Omental fat pad (tissue), 4 donors: ENCODE measurements around the gene SH3RF3. TPM values are rescaled to one million over a fixed set of nuclear protein-coding genes. Genes with fewer than 3 reads are reported as not detected.

Experiments used
- ATAC-seq: fragments of 150-250 bp; one replicate; pipeline ENCODE4 v1.9.1; 2016; ENCODE audit warnings: mild to moderate bottlenecking, moderate library complexity; ENCODE audit not compliant: low FRiP score
- DNase-seq: peaks from one replicate; pipeline ENCODE4 v3.0.0-alpha.2; 2019; ENCODE audit warnings: low spot score
- total RNA-seq, 4 donors: library from RNA; depleted of rRNA; stranded (reverse); fragments of >200 nt; gene quantifications; one replicate each; pipeline ENCODE4 v1.1.0, GENCODE V29; 2016
- TF ChIP-seq, protein P1 (sequence below), 3 donors: fragments of 450-650 bp; IDR thresholded peaks; one replicate each; pipeline ENCODE4 v1.5.1; 2016 to 2017; ENCODE audit warnings: antibody characterized with exemption in 3 of 3, mild to moderate bottlenecking in 3 of 3, moderate library complexity in 2 of 3

SH3RF3 gene
- total RNA-seq, 4 donors from 2014 or later = 6.5 to 16.6 (median 8.6) TPM

DNA sequence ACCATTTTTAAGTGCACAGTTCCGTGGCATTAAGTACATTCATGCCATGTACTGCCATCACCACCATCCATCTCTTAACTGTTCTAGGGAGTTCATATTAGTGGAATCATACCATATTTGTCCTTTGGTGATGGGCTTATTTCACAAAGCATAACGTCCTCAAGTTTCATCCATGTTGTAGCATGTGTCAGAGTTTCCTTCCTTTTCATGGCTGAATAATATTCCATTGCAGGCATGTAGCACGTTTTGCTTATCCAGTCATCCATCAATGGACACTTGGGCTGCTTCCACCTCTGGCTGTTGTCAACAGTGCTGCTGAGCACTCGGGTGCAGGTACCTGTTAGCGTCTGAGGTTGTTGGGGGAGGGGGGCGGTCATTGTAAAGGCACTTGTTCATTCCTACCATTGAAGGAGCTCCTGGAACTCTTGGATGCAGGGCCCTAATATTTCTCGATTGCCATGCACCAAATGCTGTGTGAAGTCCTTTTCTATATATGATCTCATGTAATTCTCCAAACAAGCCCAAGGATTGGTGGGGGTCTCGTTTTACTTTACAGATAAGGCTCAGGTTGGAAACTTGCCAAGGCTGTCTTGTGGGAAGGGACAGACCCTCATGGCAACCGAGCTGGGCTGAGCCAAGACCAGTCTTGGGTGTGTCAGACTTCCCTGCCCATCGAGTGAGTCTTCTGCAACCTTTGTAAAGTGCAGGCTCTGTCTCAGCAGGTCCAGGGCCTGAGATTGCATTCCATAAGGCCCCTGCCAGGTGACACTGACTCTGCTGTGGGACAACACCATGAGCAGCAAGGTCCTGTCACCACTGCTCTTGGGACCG is 42.9 kb upstream of the SH3RF3 start:
- DNase-seq = no peak

DNA sequence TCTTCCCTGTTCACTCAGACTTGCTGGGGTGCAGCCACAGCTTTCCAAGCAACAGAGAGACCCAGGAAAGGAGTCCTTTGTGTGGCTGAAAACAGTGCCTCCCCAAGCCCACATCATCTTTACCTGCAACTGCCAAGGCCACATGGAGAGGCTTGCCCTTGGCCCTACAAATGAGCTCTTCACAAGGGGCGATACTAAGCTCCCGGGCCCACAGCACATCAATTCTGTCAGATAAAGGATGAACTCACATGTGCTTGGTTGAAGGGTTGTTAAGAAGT is 42.3 kb upstream of the SH3RF3 start:
- TF ChIP-seq, protein P1, sequence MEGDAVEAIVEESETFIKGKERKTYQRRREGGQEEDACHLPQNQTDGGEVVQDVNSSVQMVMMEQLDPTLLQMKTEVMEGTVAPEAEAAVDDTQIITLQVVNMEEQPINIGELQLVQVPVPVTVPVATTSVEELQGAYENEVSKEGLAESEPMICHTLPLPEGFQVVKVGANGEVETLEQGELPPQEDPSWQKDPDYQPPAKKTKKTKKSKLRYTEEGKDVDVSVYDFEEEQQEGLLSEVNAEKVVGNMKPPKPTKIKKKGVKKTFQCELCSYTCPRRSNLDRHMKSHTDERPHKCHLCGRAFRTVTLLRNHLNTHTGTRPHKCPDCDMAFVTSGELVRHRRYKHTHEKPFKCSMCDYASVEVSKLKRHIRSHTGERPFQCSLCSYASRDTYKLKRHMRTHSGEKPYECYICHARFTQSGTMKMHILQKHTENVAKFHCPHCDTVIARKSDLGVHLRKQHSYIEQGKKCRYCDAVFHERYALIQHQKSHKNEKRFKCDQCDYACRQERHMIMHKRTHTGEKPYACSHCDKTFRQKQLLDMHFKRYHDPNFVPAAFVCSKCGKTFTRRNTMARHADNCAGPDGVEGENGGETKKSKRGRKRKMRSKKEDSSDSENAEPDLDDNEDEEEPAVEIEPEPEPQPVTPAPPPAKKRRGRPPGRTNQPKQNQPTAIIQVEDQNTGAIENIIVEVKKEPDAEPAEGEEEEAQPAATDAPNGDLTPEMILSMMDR (IDR thresholded peaks at IDR 0.05) = no peak
- DNase-seq (no peak), ATAC-seq (no peak)

More for the DNA sequence above, 42.9 kb upstream of the SH3RF3 start:
- no peak for ATAC-seq
- TF ChIP-seq, protein P1 (IDR thresholded peaks at IDR 0.05) = no peak

DNA sequence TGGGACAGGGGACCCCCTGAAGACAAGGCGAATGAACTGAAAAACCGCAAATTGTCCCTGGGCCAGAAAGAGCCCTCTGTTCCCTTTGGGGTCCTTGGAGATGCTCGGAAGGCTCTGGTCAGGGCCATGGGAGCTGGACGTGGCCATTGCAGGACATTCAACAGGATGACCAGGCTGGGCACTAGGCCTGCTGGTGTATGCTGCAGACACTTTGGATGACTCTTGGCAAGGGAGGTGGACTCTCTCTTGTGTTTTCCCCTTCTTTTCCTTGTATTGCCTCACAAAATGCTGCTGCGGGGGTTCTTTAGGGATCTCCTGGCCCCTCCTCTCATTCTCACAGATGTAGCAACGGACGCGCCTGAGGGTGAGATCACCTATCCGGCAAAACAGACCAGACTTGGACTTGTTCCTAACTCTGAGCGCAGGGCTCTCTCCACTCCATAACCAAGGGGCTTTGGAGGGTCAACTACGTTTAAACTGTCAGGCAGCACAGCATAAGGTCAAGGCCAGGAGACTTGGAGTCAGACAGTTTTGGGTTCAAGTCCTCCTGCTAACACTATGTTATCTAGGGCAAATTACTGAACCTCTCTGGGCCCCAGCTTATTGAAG is 41.8 kb upstream of the SH3RF3 start:
- TF ChIP-seq, protein P1 (IDR thresholded peaks at IDR 0.05) = no peak
- ATAC-seq (no peak), DNase-seq (no peak)

DNA sequence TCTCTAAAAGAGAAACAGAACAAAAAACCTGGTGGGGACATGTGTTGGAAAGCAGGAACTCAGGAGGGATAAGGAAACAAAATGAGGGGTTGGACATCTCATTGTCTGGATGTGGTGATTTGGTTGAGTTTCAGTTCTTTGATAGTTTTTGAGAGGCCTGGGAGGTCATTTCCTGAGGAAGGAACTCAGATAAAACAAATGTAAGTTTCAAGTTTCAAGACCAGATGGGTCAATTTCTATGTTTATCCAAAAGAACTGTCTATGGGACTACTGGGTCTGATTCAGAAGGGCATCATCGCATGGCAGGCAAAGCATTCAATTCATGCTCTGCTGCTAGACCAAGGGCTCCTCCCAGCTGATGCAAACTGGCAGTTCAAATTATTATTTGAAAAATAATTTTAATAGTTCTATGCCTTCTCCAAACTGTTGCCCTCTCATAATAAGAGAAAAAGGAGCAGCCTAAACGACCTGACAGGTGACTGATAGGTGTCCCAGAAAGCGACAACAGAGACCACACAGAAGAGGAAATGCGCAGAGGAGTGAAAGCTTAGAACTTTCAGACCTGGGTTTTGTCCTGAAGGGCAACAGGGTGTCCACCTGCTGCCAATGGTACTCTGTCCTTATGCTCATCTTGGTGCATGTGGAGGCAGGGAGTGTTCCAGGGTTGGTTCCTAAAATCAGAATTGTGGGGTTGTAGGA is 39.3 kb upstream of the SH3RF3 start:
- DNase-seq (no peak), ATAC-seq (no peak)
- TF ChIP-seq, protein P1 (IDR thresholded peaks at IDR 0.05) = no peak

DNA sequence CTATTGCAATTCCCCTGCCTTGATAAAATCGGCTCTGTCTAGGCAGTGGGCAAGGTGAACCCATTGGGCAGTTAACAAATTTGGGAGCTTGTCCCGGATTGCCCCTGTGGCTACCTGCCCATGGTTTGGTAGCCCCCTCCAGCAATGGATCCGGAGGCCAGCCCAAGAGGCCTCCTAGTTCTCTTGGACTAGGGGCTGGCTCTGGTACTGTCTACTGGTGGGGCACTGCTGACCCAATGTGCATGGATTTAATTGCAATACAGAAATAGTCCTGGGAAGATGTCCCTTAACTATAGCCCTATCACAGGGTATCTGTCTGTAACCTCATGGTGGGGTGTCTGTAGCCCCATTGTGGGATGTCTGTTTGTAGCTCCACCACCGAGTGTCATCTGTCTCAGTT is 37.5 kb upstream of the SH3RF3 start:
- DNase-seq = no peak
- no peak for ATAC-seq
- TF ChIP-seq, protein P1 (IDR thresholded peaks at IDR 0.05) = no peak

DNA sequence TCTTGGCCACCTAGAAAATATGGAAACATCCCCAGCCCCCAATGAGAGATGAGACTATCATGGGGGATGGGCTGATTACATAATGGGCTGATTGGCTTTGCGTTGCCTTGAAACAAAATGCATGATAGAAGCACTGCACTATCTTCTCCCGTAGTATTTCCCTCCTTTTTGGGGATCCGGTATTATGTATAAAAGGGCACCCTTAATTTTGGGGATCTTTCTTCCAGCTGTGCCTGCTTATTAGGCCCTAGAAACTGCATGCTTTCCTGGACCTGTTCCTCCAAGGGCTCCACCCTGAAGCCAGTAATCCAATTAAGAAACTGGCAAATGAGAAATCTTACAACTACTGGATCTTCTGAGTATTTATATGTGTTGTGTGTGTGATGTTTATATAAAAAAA is 34.9 kb upstream of the SH3RF3 start:
- no peak for ATAC-seq

More for the DNA sequence above, 34.9 kb upstream of the SH3RF3 start:
- DNase-seq = no peak
- TF ChIP-seq, protein P1 (IDR thresholded peaks at IDR 0.05) = no peak
